ENCODE measurements around the gene NR6A1.
"Not testable (repeated sequence)": the region's sequence is repeated elsewhere in the genome, so short reads cannot be mapped to it uniquely, and the experiment has no call there.

NR6A1 gene

GRCh38 chr9:124652203-124652602 lies 118.9 kb downstream of the NR6A1 start:
- no peak for DNase-seq

GRCh38 chr9:124645274-124645673 lies 125.8 kb downstream of the NR6A1 start:
- no peak for DNase-seq

GRCh38 chr9:124639637-124640036 lies 131.5 kb downstream of the NR6A1 start:
- DNase-seq: no peak

- DNase-seq: no peak
Observed at GRCh38 chr9:124635285-124635684, 135.8 kb downstream of the NR6A1 start.

GRCh38 chr9:124632077-124632621 lies 139.0 kb downstream of the NR6A1 start:
- DNase-seq: no peak

GRCh38 chr9:124631326-124631725 lies 139.8 kb downstream of the NR6A1 start:
- DNase-seq: no peak

GRCh38 chr9:124629600-124629999 lies 141.5 kb downstream of the NR6A1 start:
- DNase-seq: no peak

- no peak for DNase-seq
Observed at GRCh38 chr9:124628741-124629140, 142.4 kb downstream of the NR6A1 start.

GRCh38 chr9:124626276-124626675 lies 144.8 kb downstream of the NR6A1 start:
- DNase-seq: no peak

GRCh38 chr9:124625087-124625486 lies 146.0 kb downstream of the NR6A1 start:
- DNase-seq: no peak

- DNase-seq: no peak
Observed at GRCh38 chr9:124624735-124624992, 146.4 kb downstream of the NR6A1 start.

GRCh38 chr9:124623966-124624734 lies 147.0 kb downstream of the NR6A1 start:
- no peak for DNase-seq

GRCh38 chr9:124622882-124623281 lies 148.2 kb downstream of the NR6A1 start:
- DNase-seq: no peak

GRCh38 chr9:124621371-124622328 lies 149.5 kb downstream of the NR6A1 start:
- no peak for DNase-seq

- DNase-seq: no peak
Observed at GRCh38 chr9:124618476-124618875, 152.6 kb downstream of the NR6A1 start.

GRCh38 chr9:124617477-124618141 lies 153.5 kb downstream of the NR6A1 start:
- peak; percentile 33 for DNase-seq

- DNase-seq: no peak
Observed at GRCh38 chr9:124616961-124617360, 154.2 kb downstream of the NR6A1 start.

- DNase-seq: not testable (repeated sequence)
Observed at GRCh38 chr9:124615840-124616239, 155.3 kb downstream of the NR6A1 start.

- DNase-seq: no peak
Observed at GRCh38 chr9:124615100-124615742, 155.9 kb downstream of the NR6A1 start.

- DNase-seq: no peak
Observed at GRCh38 chr9:124613849-124614248, 157.3 kb downstream of the NR6A1 start.

GRCh38 chr9:124611106-124611505 lies 160.0 kb downstream of the NR6A1 start:
- no peak for DNase-seq

- no peak for DNase-seq
Observed at GRCh38 chr9:124606027-124606426, 165.1 kb downstream of the NR6A1 start.

- no peak for DNase-seq
Observed at GRCh38 chr9:124605258-124605657, 165.9 kb downstream of the NR6A1 start.
